Mucosa of gallbladder (tissue), 1 donor: Measurements from ENCODE around the gene PAM16. TPM values are rescaled to one million over a fixed set of nuclear protein-coding genes. Genes with fewer than 3 reads are reported as not detected.
A peak's percentile ranks its signal among the peaks of the same experiment; 100 is the strongest.

ENCODE experiments used
- DNase-seq: peaks from one replicate; pipeline ENCODE4 v3.0.0-alpha.2; 2020; ENCODE audit warnings: low spot score
- total RNA-seq: library from RNA; stranded (reverse); gene quantifications from one replicate; pipeline ENCODE4 v1.2.1, GENCODE V29; 2021
- donor health status: DM: no; HTN: no; CAD: no.

Gene PAM16
- total RNA-seq, 1 donor from 2014 or later = 27.5 TPM

- DNase-seq = peak; percentile 80
Measured at GRCh38 chr16:4371357-4372000, 20.4 kb upstream of the PAM16 start, which contains the start of gene VASN. VASN (plus strand) TSS chr16:4371848; CDS start chr16:4380878, 9,030 bp downstream.

DNA sequence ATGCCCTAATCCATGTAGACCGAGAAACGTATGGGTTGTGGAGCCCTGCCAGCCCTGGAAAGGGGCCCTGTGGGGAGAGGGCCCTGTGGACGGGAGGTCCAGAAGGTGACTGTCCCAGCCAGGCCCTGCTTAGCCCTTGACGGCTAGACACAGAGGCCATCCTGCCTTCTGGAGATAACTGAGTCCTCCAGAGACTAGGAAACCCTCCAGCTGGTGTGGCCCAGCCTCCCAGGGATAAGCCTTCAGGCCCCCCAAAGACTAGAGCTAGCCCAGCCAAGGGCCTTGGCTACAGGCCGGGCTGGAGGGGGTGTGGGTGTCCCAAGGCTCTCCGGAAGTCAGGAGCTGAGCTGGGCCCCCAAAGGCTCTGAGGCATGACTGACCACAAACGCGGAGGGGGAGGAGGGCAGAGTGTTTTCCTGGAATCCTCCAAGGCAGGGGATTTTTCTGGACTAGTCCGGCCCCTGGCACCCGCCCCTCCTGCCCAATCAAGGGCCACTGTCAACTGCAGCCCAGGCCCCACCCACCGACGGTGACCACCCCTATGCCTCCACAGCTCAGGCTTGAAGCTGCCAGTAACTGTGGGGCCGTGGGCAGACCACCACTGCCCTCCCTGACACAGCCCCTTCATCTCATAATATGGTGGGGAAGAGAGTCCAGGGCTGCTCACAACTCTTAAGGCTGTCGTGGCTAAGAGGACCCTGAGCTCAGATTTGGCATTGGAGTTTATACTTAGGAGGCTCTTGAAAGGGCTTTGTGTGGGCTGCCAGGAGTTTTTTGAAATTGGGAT, 19.6 kb upstream of the PAM16 start:
- peak; percentile 53 for DNase-seq

DNA sequence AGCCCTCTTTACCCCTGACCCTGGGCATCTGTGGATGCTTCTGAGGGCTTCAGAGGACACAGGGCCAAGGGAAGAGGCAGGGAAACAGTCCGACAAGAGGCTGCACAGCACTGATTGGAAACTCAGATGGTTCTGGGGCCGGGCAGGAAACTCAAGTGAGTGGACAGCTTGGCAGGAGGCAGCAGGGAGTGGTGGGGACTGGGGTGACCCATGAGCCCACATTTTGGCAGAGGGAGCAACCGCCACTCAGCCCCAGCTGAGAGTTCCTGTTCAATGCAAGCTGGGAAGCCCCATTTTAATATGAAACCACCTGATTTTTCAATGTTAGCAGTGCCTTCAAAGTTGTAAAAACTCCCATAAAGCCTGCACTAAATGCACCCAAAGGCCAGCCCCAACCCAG, 19.0 kb upstream of the PAM16 start:
- DNase-seq = no peak

DNA sequence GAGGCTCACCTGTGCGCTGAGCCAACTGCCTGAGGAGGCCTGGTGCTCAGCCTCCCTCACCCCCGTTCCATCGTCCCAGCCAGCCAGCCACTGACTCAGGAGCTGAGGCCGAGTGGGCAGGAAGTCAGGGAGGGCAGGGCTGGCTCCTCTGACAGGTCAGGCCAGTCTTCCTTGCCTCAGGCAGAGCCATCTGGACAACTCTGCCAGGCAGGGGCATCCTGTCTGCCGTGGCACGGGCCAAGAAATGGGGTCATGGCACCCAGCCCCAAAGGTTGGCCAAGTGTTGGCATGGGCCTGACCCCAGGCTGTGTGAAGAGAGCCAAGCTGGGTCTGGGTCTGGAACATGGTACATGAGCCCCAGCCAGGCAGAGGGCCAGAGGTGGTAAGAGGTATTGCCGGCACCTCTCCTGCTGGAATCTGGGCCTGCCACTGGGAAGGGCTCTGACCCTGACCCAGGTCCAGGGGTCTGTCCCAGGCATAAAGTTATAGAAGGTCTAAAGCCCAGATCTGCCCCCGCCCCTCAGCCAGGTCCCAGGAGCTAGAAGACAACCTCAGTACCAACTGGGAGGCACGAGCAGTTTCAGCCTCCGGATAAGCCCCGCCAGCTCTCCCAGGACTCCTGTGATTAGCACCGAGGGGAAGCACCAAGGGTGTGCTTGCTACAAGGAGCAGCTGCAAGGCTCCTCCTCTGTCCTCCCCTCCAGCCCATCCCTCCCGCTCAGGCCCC, 18.0 kb upstream of the PAM16 start:
- DNase-seq = no peak

- DNase-seq = no peak
Measured at GRCh38 chr16:4367393-4367856, 16.3 kb upstream of the PAM16 start.

GRCh38 chr16:4366016-4366415, 14.9 kb upstream of the PAM16 start:
- no peak for DNase-seq

- no peak for DNase-seq
Measured at GRCh38 chr16:4365615-4366014, 14.5 kb upstream of the PAM16 start.

DNA sequence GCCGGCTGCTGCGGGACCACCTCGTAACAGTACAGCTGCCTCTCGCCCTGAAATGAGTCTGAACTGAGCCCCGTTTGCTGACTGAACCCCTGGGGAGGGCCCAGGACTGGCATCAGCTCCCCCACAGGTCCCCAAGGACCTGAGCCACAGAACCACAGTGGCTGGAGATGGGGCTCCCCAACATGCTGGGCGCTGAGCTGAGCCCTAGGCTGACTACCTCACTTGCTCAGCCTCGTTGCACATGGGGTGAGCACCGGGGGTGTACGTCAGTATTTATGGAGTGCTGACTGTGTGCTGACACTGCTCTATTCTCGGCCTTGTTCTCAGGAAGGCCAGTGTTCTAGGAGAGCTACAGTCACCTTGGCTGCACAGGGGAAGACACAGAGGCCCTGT, 13.9 kb upstream of the PAM16 start:
- DNase-seq = no peak

GRCh38 chr16:4364196-4365013, 13.3 kb upstream of the PAM16 start:
- no peak for DNase-seq

DNA sequence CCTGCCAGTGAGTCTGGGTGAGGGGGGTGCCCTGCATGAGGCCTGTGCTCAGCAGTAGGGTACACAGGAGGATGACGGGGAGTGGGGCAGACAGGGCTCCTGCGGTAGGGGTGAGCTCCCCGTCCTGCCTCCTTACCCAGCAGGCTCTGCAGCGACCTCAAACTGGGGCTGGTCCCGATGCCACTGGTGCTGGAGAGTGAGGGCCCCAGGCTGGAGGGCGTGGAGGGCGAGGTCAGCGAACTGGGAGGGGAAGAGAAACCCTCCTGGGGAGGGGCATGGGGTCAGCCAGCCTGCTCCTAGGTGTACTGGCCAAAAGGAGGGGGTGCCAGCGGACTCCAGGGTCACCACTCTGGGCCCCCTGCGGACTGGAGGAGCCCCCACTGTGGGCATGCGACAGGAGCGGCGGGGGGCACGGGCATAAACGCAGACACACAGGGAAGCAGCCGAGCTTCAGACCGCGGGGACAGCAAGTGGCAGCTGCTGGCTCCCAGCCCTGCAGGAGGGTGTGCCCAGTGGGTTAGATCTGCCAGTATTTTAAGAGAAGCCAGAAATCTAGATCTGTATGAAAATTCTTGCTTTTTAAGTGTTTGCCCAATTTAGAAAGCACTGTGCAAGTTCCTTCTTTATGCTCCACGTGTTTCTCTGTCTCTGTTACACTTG, 11.5 kb upstream of the PAM16 start:
- no peak for DNase-seq

GRCh38 chr16:4361944-4362311, 10.8 kb upstream of the PAM16 start:
- no peak for DNase-seq

GRCh38 chr16:4361033-4361943, 10.2 kb upstream of the PAM16 start:
- DNase-seq = no peak

DNA sequence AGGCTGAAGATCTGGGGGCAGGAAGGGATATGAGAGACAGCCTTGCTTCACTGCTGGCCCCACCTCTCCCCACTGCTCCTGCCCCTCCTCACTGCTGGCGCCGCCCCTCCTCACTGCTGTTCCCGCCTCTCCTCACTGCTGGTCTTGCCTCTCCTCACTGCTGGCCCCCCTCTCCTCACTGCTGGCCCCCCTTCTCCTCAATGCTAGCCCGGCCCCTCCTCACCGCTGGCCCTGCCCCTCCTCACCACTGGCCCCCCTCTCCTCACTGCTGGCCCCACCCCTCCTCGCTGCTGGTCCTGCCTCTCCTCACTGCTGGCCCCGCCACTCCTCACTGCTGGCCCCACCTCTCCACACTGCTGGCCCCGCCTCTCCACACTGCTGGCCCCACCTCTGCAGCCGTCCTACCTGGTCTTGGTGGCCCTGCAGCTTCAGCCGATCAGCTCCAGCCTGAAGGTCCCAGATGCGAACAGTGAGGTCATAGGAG, 9.5 kb upstream of the PAM16 start:
- no peak for DNase-seq

DNA sequence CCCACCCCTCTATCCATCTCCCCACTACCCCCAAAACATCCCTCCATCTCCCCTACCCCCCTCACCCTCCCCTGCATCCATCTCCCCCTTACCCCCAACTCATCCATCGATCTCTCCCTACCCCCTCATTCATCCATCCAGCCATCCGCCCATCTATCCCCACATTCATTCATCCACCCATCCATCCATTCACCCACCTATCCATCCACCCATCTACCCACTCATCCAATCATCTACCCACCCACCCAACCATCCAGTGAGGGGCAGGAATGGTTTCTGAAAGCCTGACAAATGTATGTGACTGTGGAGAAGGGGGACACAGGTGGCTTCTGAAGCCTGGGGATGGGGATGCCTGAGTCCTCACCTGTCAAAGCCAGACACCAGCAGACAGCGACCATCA, 8.8 kb upstream of the PAM16 start:
- DNase-seq = no peak

GRCh38 chr16:4358831-4359561, 7.9 kb upstream of the PAM16 start:
- peak; percentile 51 for DNase-seq

GRCh38 chr16:4358236-4358635, 7.1 kb upstream of the PAM16 start:
- DNase-seq = no peak

GRCh38 chr16:4356820-4357219, 5.7 kb upstream of the PAM16 start:
- DNase-seq = no peak

DNA sequence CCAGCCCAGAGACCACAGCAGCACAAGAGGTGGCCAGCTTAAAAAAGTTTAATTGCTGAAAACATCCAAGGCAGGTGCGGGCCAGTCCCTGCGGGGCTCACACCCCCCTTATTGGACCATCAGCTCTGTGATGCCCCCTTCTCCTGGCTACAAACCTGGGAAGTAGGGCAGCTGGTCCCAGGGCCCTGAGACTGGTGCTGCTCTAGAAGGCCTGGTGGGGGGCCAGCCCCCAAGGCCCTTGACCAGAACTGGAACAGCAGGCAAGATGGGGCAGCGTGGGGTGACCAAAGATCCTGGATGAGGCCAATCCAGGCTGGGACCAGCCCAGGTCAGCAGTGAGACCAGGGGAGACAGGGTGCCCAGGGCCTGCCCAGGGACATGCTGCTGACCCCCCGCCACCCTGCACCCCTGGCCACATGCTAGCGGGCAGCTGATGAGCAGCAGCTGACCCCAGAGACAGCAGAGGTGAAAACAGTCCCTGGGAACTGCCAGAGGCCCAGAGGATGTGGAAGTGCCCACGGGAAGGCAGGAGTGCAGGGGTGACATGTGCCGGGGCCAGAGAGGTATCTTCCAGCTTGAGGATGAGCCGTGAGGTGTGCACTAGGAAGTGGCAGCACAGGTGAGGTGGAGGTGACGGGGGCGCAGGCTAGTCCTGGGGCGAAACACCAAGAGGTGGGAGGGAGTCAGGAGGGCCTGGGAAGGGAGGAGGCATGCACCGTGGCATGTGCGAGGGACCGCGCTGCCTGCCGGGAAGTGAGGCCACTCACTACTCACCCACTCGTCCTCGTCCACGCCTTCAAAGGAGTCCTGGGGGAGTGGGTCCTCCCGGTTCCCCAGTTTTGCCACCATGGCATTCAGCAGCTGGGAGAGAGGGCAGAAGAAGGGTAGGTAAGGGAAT, 3.6 kb upstream of the PAM16 start:
- no peak for DNase-seq
